Measurements from ENCODE around the gene LRP4. TPM values are rescaled to one million over a fixed set of nuclear protein-coding genes. Genes with fewer than 3 reads are reported as not detected.

LRP4 gene
- total RNA-seq, 1 donor from 2014 or later, result 4.9 TPM

GRCh38 chr11:46850829-46851380 lies 67.4 kb downstream of the LRP4 start:
- H3K27ac ChIP-seq, result no peak overlapping the region
- no peaks in the 10 kb centered on the region for H3K9me3 ChIP-seq
- H3K4me3 ChIP-seq, result no peak overlapping the region
- no peaks in the 10 kb centered on the region for H3K27me3 ChIP-seq
- peaks cover 0 to 5% of the 10 kb centered on the region in 2 donors for H3K4me1 ChIP-seq
- TF ChIP-seq CTCF (IDR thresholded peaks at IDR 0.05), result no peak
- H3K36me3 ChIP-seq, result no peaks in the 10 kb centered on the region
- intact Hi-C loops (cut with DNase I), result no loop called here
- DNase-seq (ENCODE audit: low spot score in 2 of 2), result no peak

GRCh38 chr11:46849631-46850030 lies 68.7 kb downstream of the LRP4 start:
- no peak for TF ChIP-seq CTCF (IDR thresholded peaks at IDR 0.05)
- intact Hi-C loops (cut with DNase I), result no loop called here
- DNase-seq (ENCODE audit: low spot score in 2 of 2), result no peak

GRCh38 chr11:46846510-46846830 lies 71.9 kb downstream of the LRP4 start:
- H3K27me3 ChIP-seq, result no peaks in the 10 kb centered on the region
- intact Hi-C loops (cut with DNase I), result loop anchor here (1.0 kb wide), 1 partner anchor 20 kb away; no protein-coding TSS in a partner anchor
- DNase-seq (ENCODE audit: low spot score in 2 of 2), result no peak
- no peaks in the 10 kb centered on the region for H3K9me3 ChIP-seq
- H3K4me1 ChIP-seq, result peaks cover 0 to 14% of the 10 kb centered on the region in 2 donors
- TF ChIP-seq CTCF (IDR thresholded peaks at IDR 0.05), result no peak
- H3K36me3 ChIP-seq, result no peaks in the 10 kb centered on the region
- H3K27ac ChIP-seq, result peak overlapping the region in 1 of 2 donors; percentile 73
- H3K4me3 ChIP-seq, result peak overlapping the region; percentile 95 to 100

More at GRCh38 chr11:46849631-46850030, 68.7 kb downstream of the LRP4 start:
- H3K4me3 ChIP-seq, result no peak overlapping the region
- H3K27ac ChIP-seq, result no peak overlapping the region
- H3K36me3 ChIP-seq, result no peaks in the 10 kb centered on the region
- H3K4me1 ChIP-seq, result peaks cover 0 to 12% of the 10 kb centered on the region in 2 donors
- H3K9me3 ChIP-seq, result no peaks in the 10 kb centered on the region
- H3K27me3 ChIP-seq, result no peaks in the 10 kb centered on the region

GRCh38 chr11:46845740-46846509 lies 72.4 kb downstream of the LRP4 start, which contains the start of gene CKAP5:
CKAP5 (minus strand) TSS chr11:46846280; CDS start chr11:46821231, 25,049 bp downstream.
- no peaks in the 10 kb centered on the region for H3K36me3 ChIP-seq
- intact Hi-C loops (cut with DNase I), result loop anchor here (1.0 kb wide), 1 partner anchor 20 kb away; no protein-coding TSS in a partner anchor
- H3K4me1 ChIP-seq, result peaks cover 0 to 14% of the 10 kb centered on the region in 2 donors
- no peaks in the 10 kb centered on the region for H3K27me3 ChIP-seq
- peak within 1 kb of the TSS; percentile 95 to 100 for H3K4me3 ChIP-seq
- TF ChIP-seq CTCF (IDR thresholded peaks at IDR 0.05), result no peak
- peak within 1 kb of the TSS; percentile 73 to 78 for H3K27ac ChIP-seq
- DNase-seq (ENCODE audit: low spot score in 2 of 2), result peak; percentile 69 to 95
- H3K9me3 ChIP-seq, result no peaks in the 10 kb centered on the region

- intact Hi-C loops (cut with DNase I), result no loop called here
- H3K9me3 ChIP-seq, result no peaks in the 10 kb centered on the region
- no peaks in the 10 kb centered on the region for H3K27me3 ChIP-seq
- H3K36me3 ChIP-seq, result no peaks in the 10 kb centered on the region
- peak overlapping the region in 1 of 2 donors; percentile 78 for H3K27ac ChIP-seq
- peaks cover 0 to 14% of the 10 kb centered on the region in 2 donors for H3K4me1 ChIP-seq
- no peak for DNase-seq (ENCODE audit: low spot score in 2 of 2)
- H3K4me3 ChIP-seq, result peak overlapping the region; percentile 95 to 100
- no peak for TF ChIP-seq CTCF (IDR thresholded peaks at IDR 0.05)
These were observed 73.0 kb downstream of the LRP4 start for GRCh38 chr11:46845440-46845739.

Data from ascending aorta (tissue), 2 donors.